NT2/D1 (cell line): ENCODE results near the gene ZNF274.

ENCODE experiments used
- DNase-seq: peaks from one replicate; pipeline ENCODE4 v3.0.0-alpha.2; 2011; ENCODE audit warnings: low read depth, low spot score
- H3K27me3 ChIP-seq: 2 replicates; pipeline ENCODE4 v1.6.0; 2011; ENCODE audit warnings: mild to moderate bottlenecking; ENCODE audit not compliant: insufficient read length, insufficient read depth
- H3K36me3 ChIP-seq: 2 replicates; pipeline ENCODE4 v1.6.1; 2011; ENCODE audit warnings: mild to moderate bottlenecking, low read length, mixed read lengths; ENCODE audit not compliant: insufficient read depth, insufficient read length
- H3K4me1 ChIP-seq: 2 replicates; pipeline ENCODE4 v1.5.1; 2011; ENCODE audit not compliant: insufficient read depth, insufficient read length
- H3K4me3 ChIP-seq: 2 replicates; pipeline ENCODE4 v1.5.1; 2011; ENCODE audit warnings: low read depth; ENCODE audit not compliant: insufficient read length
- H3K9ac ChIP-seq: 2 replicates; pipeline ENCODE4 v1.6.0; 2011; ENCODE audit warnings: low read depth; ENCODE audit not compliant: insufficient read length
- H3K9me3 ChIP-seq: 2 replicates; pipeline ENCODE4 v1.5.1; 2011; ENCODE audit warnings: mild to moderate bottlenecking, low read length; ENCODE audit not compliant: insufficient read depth
- SUZ12 ChIP-seq: IDR thresholded peaks from 2 replicates; pipeline ENCODE4 v1.6.1; 2011; ENCODE audit not compliant: insufficient read length, insufficient read depth; ENCODE audit errors: extremely low read depth
- YY1 ChIP-seq: IDR thresholded peaks from 2 replicates; pipeline ENCODE4 v1.6.1; 2011; ENCODE audit not compliant: insufficient read length, insufficient read depth
- ZNF274 ChIP-seq: IDR thresholded peaks from 2 replicates; pipeline ENCODE4 v1.6.1; 2011; ENCODE audit warnings: mild to moderate bottlenecking, low read depth, low read length

The ZNF274 gene

GRCh38 chr19:58183817-58184215 lies 955 bp downstream of the ZNF274 start:
- DNase-seq, result no peak
- no peak for TF ChIP-seq ZNF274
- TF ChIP-seq YY1, result no peak
- no peak for TF ChIP-seq SUZ12
- H3K9me3 ChIP-seq, result peaks cover 62% of the 10 kb centered on the region

GRCh38 chr19:58196901-58197616 lies 14.2 kb downstream of the ZNF274 start:
- Histone ChIP-seq H3K27me3 (no peaks in the 10 kb centered on the region), H3K4me1 (no peaks in the 10 kb centered on the region), H3K9ac (no peak overlapping the region), H3K4me3 (no peak overlapping the region), H3K9me3 (peaks cover 98% of the 10 kb centered on the region), H3K36me3 (peaks cover 80% of the 10 kb centered on the region)
- TF ChIP-seq SUZ12 (no peak), YY1 (no peak), ZNF274 (peak; percentile 100)
- DNase-seq, result no peak

More at GRCh38 chr19:58183817-58184215, 955 bp downstream of the ZNF274 start:
- no peaks in the 10 kb centered on the region for H3K27me3 ChIP-seq
- H3K4me1 ChIP-seq, result no peaks in the 10 kb centered on the region
- H3K4me3 ChIP-seq, result peak overlapping the region; percentile 93
- peaks cover 37% of the 10 kb centered on the region for H3K36me3 ChIP-seq
- H3K9ac ChIP-seq, result peak overlapping the region; percentile 96

- H3K9me3 ChIP-seq, result peaks cover 99% of the 10 kb centered on the region
- no peaks in the 10 kb centered on the region for H3K27me3 ChIP-seq
- TF ChIP-seq SUZ12 (no peak), YY1 (no peak), ZNF274 (no peak)
- H3K4me1 ChIP-seq, result no peaks in the 10 kb centered on the region
- peaks cover 90% of the 10 kb centered on the region for H3K36me3 ChIP-seq
- no peak overlapping the region for H3K9ac ChIP-seq
- no peak for DNase-seq
- no peak overlapping the region for H3K4me3 ChIP-seq
These were observed 21.1 kb downstream of the ZNF274 start for GRCh38 chr19:58203814-58204475.

GRCh38 chr19:58204566-58204965 lies 21.7 kb downstream of the ZNF274 start:
- DNase-seq, result no peak
- Histone ChIP-seq H3K4me1 (no peaks in the 10 kb centered on the region), H3K9ac (no peak overlapping the region), H3K27me3 (no peaks in the 10 kb centered on the region), H3K9me3 (peaks cover 99% of the 10 kb centered on the region), H3K36me3 (peaks cover 93% of the 10 kb centered on the region), H3K4me3 (no peak overlapping the region)
- TF ChIP-seq ZNF274 (no peak), YY1 (no peak), SUZ12 (no peak)

- H3K27me3 ChIP-seq, result no peaks in the 10 kb centered on the region
- no peak for DNase-seq
- H3K4me3 ChIP-seq, result no peak overlapping the region
- peaks cover 97% of the 10 kb centered on the region for H3K36me3 ChIP-seq
- H3K4me1 ChIP-seq, result no peaks in the 10 kb centered on the region
- TF ChIP-seq YY1, result no peak
- TF ChIP-seq ZNF274, result no peak
- no peak for TF ChIP-seq SUZ12
- H3K9ac ChIP-seq, result no peak overlapping the region
- H3K9me3 ChIP-seq, result peaks cover 97% of the 10 kb centered on the region
These were observed 26.7 kb downstream of the ZNF274 start for GRCh38 chr19:58209577-58209976.

GRCh38 chr19:58212336-58213074 lies 29.6 kb downstream of the ZNF274 start:
- no peaks in the 10 kb centered on the region for H3K4me1 ChIP-seq
- H3K9ac ChIP-seq, result no peak overlapping the region
- no peak for DNase-seq
- H3K36me3 ChIP-seq, result peaks cover 68% of the 10 kb centered on the region
- peak; percentile 85 for TF ChIP-seq ZNF274
- TF ChIP-seq SUZ12, result no peak
- H3K9me3 ChIP-seq, result peaks cover 68% of the 10 kb centered on the region
- no peaks in the 10 kb centered on the region for H3K27me3 ChIP-seq
- H3K4me3 ChIP-seq, result no peak overlapping the region

GRCh38 chr19:58213075-58213369 lies 30.2 kb downstream of the ZNF274 start:
- peaks cover 63% of the 10 kb centered on the region for H3K9me3 ChIP-seq
- DNase-seq, result no peak
- TF ChIP-seq SUZ12 (no peak), ZNF274 (no peak; the same call in 1 of the 2 replicates), YY1 (no peak)
- no peaks in the 10 kb centered on the region for H3K4me1 ChIP-seq
- H3K27me3 ChIP-seq, result no peaks in the 10 kb centered on the region
- H3K4me3 ChIP-seq, result no peak overlapping the region
- H3K9ac ChIP-seq, result no peak overlapping the region
- peaks cover 63% of the 10 kb centered on the region for H3K36me3 ChIP-seq
